Measurements from ENCODE around the gene MAML2. TPM values are rescaled to one million over a fixed set of nuclear protein-coding genes. Genes with fewer than 3 reads are reported as not detected.

MAML2 gene
- total RNA-seq, 1 donor from 2014 or later = 18.7 TPM

GRCh38 chr11:96321091-96321490, 21.9 kb downstream of the MAML2 start:
- H3K27me3 Mint-ChIP-seq (ENCODE audit: low read depth) = no peaks in the 10 kb centered on the region
- peaks cover 15% of the 10 kb centered on the region for H3K36me3 Mint-ChIP-seq (ENCODE audit: low read depth)
- H3K9me3 Mint-ChIP-seq = peaks cover 5% of the 10 kb centered on the region
- H3K4me1 Mint-ChIP-seq = peaks cover 40% of the 10 kb centered on the region
- no peak overlapping the region for H3K4me3 Mint-ChIP-seq
- TF ChIP-seq CTCF (conservative IDR thresholded peaks at IDR 0.05) = no peak
- no peak for DNase-seq (ENCODE audit: low read depth, low spot score)
- H3K27ac Mint-ChIP-seq (ENCODE audit: unreplicated experiment) = peak overlapping the region; percentile 28

- TF ChIP-seq CTCF (conservative IDR thresholded peaks at IDR 0.05) = no peak
- no peak for DNase-seq (ENCODE audit: low read depth, low spot score)
- Mint-ChIP-seq H3K4me3 (no peak overlapping the region), H3K9me3 (peaks cover 5% of the 10 kb centered on the region), H3K4me1 (peaks cover 36% of the 10 kb centered on the region), H3K27me3 (ENCODE audit: low read depth) (no peaks in the 10 kb centered on the region), H3K27ac (ENCODE audit: unreplicated experiment) (no peak overlapping the region), H3K36me3 (ENCODE audit: low read depth) (peaks cover 16% of the 10 kb centered on the region)
These were observed 22.9 kb downstream of the MAML2 start for GRCh38 chr11:96319898-96320656.

- H3K27me3 Mint-ChIP-seq (ENCODE audit: low read depth) = no peaks in the 10 kb centered on the region
- no peak for TF ChIP-seq CTCF (conservative IDR thresholded peaks at IDR 0.05)
- H3K27ac Mint-ChIP-seq (ENCODE audit: unreplicated experiment) = no peak overlapping the region
- H3K36me3 Mint-ChIP-seq (ENCODE audit: low read depth) = peaks cover 13% of the 10 kb centered on the region
- H3K9me3 Mint-ChIP-seq = peaks cover 5% of the 10 kb centered on the region
- DNase-seq (ENCODE audit: low read depth, low spot score) = no peak
- no peak overlapping the region for H3K4me3 Mint-ChIP-seq
- H3K4me1 Mint-ChIP-seq = peaks cover 43% of the 10 kb centered on the region
These were observed 24.1 kb downstream of the MAML2 start for GRCh38 chr11:96318850-96319249.

GRCh38 chr11:96318399-96318798, 24.6 kb downstream of the MAML2 start:
- no peak overlapping the region for H3K4me3 Mint-ChIP-seq
- DNase-seq (ENCODE audit: low read depth, low spot score) = no peak
- H3K36me3 Mint-ChIP-seq (ENCODE audit: low read depth) = peaks cover 10% of the 10 kb centered on the region
- H3K4me1 Mint-ChIP-seq = peaks cover 43% of the 10 kb centered on the region
- TF ChIP-seq CTCF (conservative IDR thresholded peaks at IDR 0.05) = no peak
- no peak overlapping the region for H3K27ac Mint-ChIP-seq (ENCODE audit: unreplicated experiment)
- no peaks in the 10 kb centered on the region for H3K27me3 Mint-ChIP-seq (ENCODE audit: low read depth)
- peaks cover 5% of the 10 kb centered on the region for H3K9me3 Mint-ChIP-seq

GRCh38 chr11:96317985-96318384, 25.0 kb downstream of the MAML2 start:
- TF ChIP-seq CTCF (conservative IDR thresholded peaks at IDR 0.05) = no peak

More at GRCh38 chr11:96317985-96318384, 25.0 kb downstream of the MAML2 start:
- Mint-ChIP-seq H3K4me3 (no peak overlapping the region), H3K27me3 (ENCODE audit: low read depth) (no peaks in the 10 kb centered on the region), H3K27ac (ENCODE audit: unreplicated experiment) (no peak overlapping the region), H3K4me1 (peaks cover 44% of the 10 kb centered on the region), H3K36me3 (ENCODE audit: low read depth) (peaks cover 7% of the 10 kb centered on the region), H3K9me3 (peaks cover 2% of the 10 kb centered on the region)
- no peak for DNase-seq (ENCODE audit: low read depth, low spot score)
